H9 (cell line): ENCODE results near the gene ARHGAP15. TPM values are rescaled to one million over a fixed set of nuclear protein-coding genes. Genes with fewer than 3 reads are reported as not detected.

ENCODE experiments used
- DNase-seq: peaks from one replicate; pipeline ENCODE4 v3.0.0-alpha.2; 2017
- H2AFZ ChIP-seq: one replicate; pipeline ENCODE4 v1.6.1; 2013; ENCODE audit warnings: mild to moderate bottlenecking, low read length, control low read depth, moderate library complexity
- H2AK5ac ChIP-seq: 2 replicates; pipeline ENCODE4 v1.6.1; 2013; ENCODE audit warnings: low read length, control low read depth, mixed read lengths; ENCODE audit not compliant: insufficient read length
- H2BK120ac ChIP-seq: one replicate; pipeline ENCODE4 v1.6.1; 2013; ENCODE audit warnings: low read depth, mild to moderate bottlenecking, low read length, control low read depth, inconsistent platforms; ENCODE audit not compliant: poor library complexity, severe bottlenecking
- H2BK12ac ChIP-seq: 2 replicates; pipeline ENCODE4 v1.6.1; 2013; ENCODE audit warnings: low read length, control low read depth, mixed read lengths, low read depth; ENCODE audit not compliant: insufficient read length
- H2BK15ac ChIP-seq: 2 replicates; pipeline ENCODE4 v1.6.1; 2013; ENCODE audit warnings: low read depth, low read length, control low read depth
- H2BK20ac ChIP-seq: one replicate; pipeline ENCODE4 v1.6.1; 2013; ENCODE audit warnings: low read depth, mild to moderate bottlenecking, low read length, control low read depth, inconsistent platforms; ENCODE audit not compliant: poor library complexity, severe bottlenecking
- H2BK5ac ChIP-seq: 2 replicates; pipeline ENCODE4 v1.6.1; 2013; ENCODE audit warnings: low read length, control low read depth, mixed read lengths; ENCODE audit not compliant: insufficient read length
- H3K14ac ChIP-seq: 2 replicates; pipeline ENCODE4 v1.6.1; 2013; ENCODE audit warnings: low read length, control low read depth; ENCODE audit not compliant: insufficient read depth
- H3K18ac ChIP-seq: 2 replicates; pipeline ENCODE4 v1.6.1; 2013; ENCODE audit warnings: low read depth, mild to moderate bottlenecking, mixed read lengths, low read length, control low read depth; ENCODE audit not compliant: insufficient read length
- H3K23ac ChIP-seq: 2 replicates; pipeline ENCODE4 v1.6.1; 2013; ENCODE audit warnings: low read length, control low read depth, mixed read lengths, low read depth; ENCODE audit not compliant: insufficient read length
- H3K23me2 ChIP-seq: 2 replicates; pipeline ENCODE4 v1.6.1; 2013; ENCODE audit warnings: low read depth, mild to moderate bottlenecking, mixed read lengths, low read length, control low read depth; ENCODE audit not compliant: insufficient read length, poor library complexity, severe bottlenecking
- H3K27ac ChIP-seq: 2 replicates; pipeline ENCODE4 v1.5.1; 2013; ENCODE audit warnings: low read length, control low read depth, mixed read lengths, low read depth; ENCODE audit not compliant: insufficient read length
- H3K27me3 ChIP-seq: 2 replicates; pipeline ENCODE4 v1.6.1; 2013; ENCODE audit warnings: low read length, control low read depth, inconsistent platforms; ENCODE audit not compliant: insufficient read depth
- H3K4ac ChIP-seq: 2 replicates; pipeline ENCODE4 v1.6.1; 2013; ENCODE audit warnings: low read depth, mild to moderate bottlenecking, control low read depth, inconsistent platforms, low read length, moderate library complexity
- H3K4me1 ChIP-seq: 2 replicates; pipeline ENCODE4 v1.6.1; 2013; ENCODE audit warnings: low read length, control low read depth, inconsistent platforms; ENCODE audit not compliant: insufficient read depth
- H3K4me2 ChIP-seq: 2 replicates; pipeline ENCODE4 v1.6.1; 2013; ENCODE audit warnings: low read length, control low read depth, mixed read lengths; ENCODE audit not compliant: insufficient read length, insufficient read depth
- H3K56ac ChIP-seq: 2 replicates; pipeline ENCODE4 v1.6.1; 2013; ENCODE audit warnings: low read depth, mild to moderate bottlenecking, mixed read lengths, low read length, control low read depth; ENCODE audit not compliant: insufficient read length
- H3K79me1 ChIP-seq: 2 replicates; pipeline ENCODE4 v1.6.1; 2013; ENCODE audit warnings: low read depth, mild to moderate bottlenecking, moderate library complexity, low read length, control low read depth, inconsistent platforms; ENCODE audit not compliant: insufficient read depth, poor library complexity, severe bottlenecking
- H3K79me2 ChIP-seq: 2 replicates; pipeline ENCODE4 v1.6.1; 2013; ENCODE audit warnings: low read length, control low read depth, inconsistent platforms; ENCODE audit not compliant: insufficient read depth
- H3K9ac ChIP-seq: 2 replicates; pipeline ENCODE4 v1.6.1; 2013; ENCODE audit warnings: low read length, control low read depth, mixed read lengths; ENCODE audit not compliant: insufficient read length; ENCODE audit errors: extremely low read depth
- H3K9me3 ChIP-seq: one replicate; pipeline ENCODE4 v1.6.1; 2013; ENCODE audit warnings: low read depth, low read length, inconsistent platforms; ENCODE audit not compliant: control insufficient read depth
- H3T11ph ChIP-seq: one replicate; pipeline ENCODE4 v1.6.1; 2013; ENCODE audit warnings: mild to moderate bottlenecking, low read length, control low read depth, inconsistent platforms
- H4K20me1 ChIP-seq: one replicate; pipeline ENCODE4 v1.6.1; 2013; ENCODE audit not compliant: control insufficient read depth, insufficient read length, insufficient read depth
- H4K5ac ChIP-seq: 2 replicates; pipeline ENCODE4 v1.6.1; 2013; ENCODE audit warnings: low read depth, mild to moderate bottlenecking, mixed read lengths, low read length, control low read depth; ENCODE audit not compliant: insufficient read length
- H4K8ac ChIP-seq: replicated peaks from 2 replicates; pipeline ENCODE4 v1.6.1; 2013; ENCODE audit warnings: low read length, control low read depth, mixed read lengths, low read depth; ENCODE audit not compliant: insufficient read length
- H4K91ac ChIP-seq: 2 replicates; pipeline ENCODE4 v1.6.1; 2013; ENCODE audit warnings: low read depth, mild to moderate bottlenecking, moderate library complexity, mixed read lengths, low read length, control low read depth; ENCODE audit not compliant: insufficient read length
- H3K27ac Mint-ChIP-seq, 3 experiments: 2 replicates in 2 of 3; 3 replicates in 1 of 3; pipeline ENCODE4 v1.8.0; 2020 to 2021; ENCODE audit warnings: mixed read lengths in 3 of 3, mild to moderate bottlenecking in 1 of 3, moderate library complexity in 1 of 3
- H3K27me3 Mint-ChIP-seq: 2 replicates; pipeline ENCODE4 v1.8.0; 2021; ENCODE audit warnings: low read depth, mild to moderate bottlenecking, moderate library complexity, mixed read lengths
- H3K36me3 Mint-ChIP-seq, 3 experiments: 2 replicates in 2 of 3; 3 replicates in 1 of 3; pipeline ENCODE4 v1.8.0; 2020 to 2021; ENCODE audit warnings: low read depth in 3 of 3, mixed read lengths in 3 of 3; ENCODE audit not compliant: insufficient read depth in 1 of 3
- H3K4me1 Mint-ChIP-seq, 2 experiments: 2 replicates each; pipeline ENCODE4 v1.8.0; 2020; ENCODE audit warnings: mixed read lengths in 2 of 2
- H3K4me3 Mint-ChIP-seq, 2 experiments: 2 replicates in 1 of 2; 3 replicates in 1 of 2; pipeline ENCODE4 v1.8.0; 2020 to 2021; ENCODE audit warnings: mild to moderate bottlenecking in 2 of 2, mixed read lengths in 2 of 2, moderate library complexity in 1 of 2
- H3K9me3 Mint-ChIP-seq, 2 experiments: 2 replicates in 1 of 2; 3 replicates in 1 of 2; pipeline ENCODE4 v1.8.0; 2020; ENCODE audit warnings: mild to moderate bottlenecking in 2 of 2, mixed read lengths in 2 of 2, moderate library complexity in 1 of 2
- WGBS: extraction: QIAGEN DNeasy Blood & Tissue Kit; methylation state at CpG from one replicate; pipeline ENCODE4 v1.1.7; 2013; ENCODE audit warnings: missing lambda C conversion rate, low lambda C conversion rate, mixed read lengths; ENCODE audit not compliant: insufficient read length; ENCODE audit errors: extremely low coverage; 5-methylcytosine and 5-hydroxymethylcytosine counted together
- total RNA-seq: library from RNA; stranded (reverse); gene quantifications from 2 replicates; pipeline ENCODE4 v1.2.1, GENCODE V29; 2021
- TF ChIP-seq, protein P1 (sequence below): fragments of 200-600 bp; sonication (generic); conservative IDR thresholded peaks from 3 replicates; pipeline ENCODE4 v1.8.0; 2021; ENCODE audit warnings: antibody characterized with exemption, mild to moderate bottlenecking

ARHGAP15 gene
- total RNA-seq, 1 experiment from 2014 or later = not detected

- Mint-ChIP-seq H3K27me3 (no peaks in the 10 kb centered on the region), H3K36me3 (no peaks in the 10 kb centered on the region), H3K4me3 (no peak overlapping the region), H3K9me3 (no peaks in the 10 kb centered on the region), H3K27ac (no peak overlapping the region), H3K4me1 (peaks cover 15 to 19% of the 10 kb centered on the region in 2 experiments)
- H2BK5ac ChIP-seq = no peak overlapping the region
- H3K14ac ChIP-seq = no peak overlapping the region
- H3K4ac ChIP-seq = no peak overlapping the region
- no peak overlapping the region for H4K8ac ChIP-seq
- no peaks in the 10 kb centered on the region for H3K27me3 ChIP-seq
- H2BK15ac ChIP-seq = no peak overlapping the region
- H2BK12ac ChIP-seq = no peak overlapping the region
- H3K4me1 ChIP-seq = no peaks in the 10 kb centered on the region; the same call in 1 of the 2 replicates
- no peak overlapping the region for H2AFZ ChIP-seq
- H2AK5ac ChIP-seq = no peak overlapping the region
- no peak overlapping the region for H4K5ac ChIP-seq
- H3K56ac ChIP-seq = no peak overlapping the region
- H2BK120ac ChIP-seq = no peak overlapping the region
- no peak overlapping the region for H3K23ac ChIP-seq
- DNase-seq = no peak
- no peak overlapping the region for H3K4me2 ChIP-seq
- H4K91ac ChIP-seq = no peak overlapping the region
- H3K9me3 ChIP-seq = no peaks in the 10 kb centered on the region
- no peak overlapping the region for H3K9ac ChIP-seq
- H4K20me1 ChIP-seq = no peaks in the 10 kb centered on the region
- TF ChIP-seq, protein P1, sequence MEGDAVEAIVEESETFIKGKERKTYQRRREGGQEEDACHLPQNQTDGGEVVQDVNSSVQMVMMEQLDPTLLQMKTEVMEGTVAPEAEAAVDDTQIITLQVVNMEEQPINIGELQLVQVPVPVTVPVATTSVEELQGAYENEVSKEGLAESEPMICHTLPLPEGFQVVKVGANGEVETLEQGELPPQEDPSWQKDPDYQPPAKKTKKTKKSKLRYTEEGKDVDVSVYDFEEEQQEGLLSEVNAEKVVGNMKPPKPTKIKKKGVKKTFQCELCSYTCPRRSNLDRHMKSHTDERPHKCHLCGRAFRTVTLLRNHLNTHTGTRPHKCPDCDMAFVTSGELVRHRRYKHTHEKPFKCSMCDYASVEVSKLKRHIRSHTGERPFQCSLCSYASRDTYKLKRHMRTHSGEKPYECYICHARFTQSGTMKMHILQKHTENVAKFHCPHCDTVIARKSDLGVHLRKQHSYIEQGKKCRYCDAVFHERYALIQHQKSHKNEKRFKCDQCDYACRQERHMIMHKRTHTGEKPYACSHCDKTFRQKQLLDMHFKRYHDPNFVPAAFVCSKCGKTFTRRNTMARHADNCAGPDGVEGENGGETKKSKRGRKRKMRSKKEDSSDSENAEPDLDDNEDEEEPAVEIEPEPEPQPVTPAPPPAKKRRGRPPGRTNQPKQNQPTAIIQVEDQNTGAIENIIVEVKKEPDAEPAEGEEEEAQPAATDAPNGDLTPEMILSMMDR = no peak
- WGBS = no CpG with 5 or more reads among the region's 5 CpGs
- H3K27ac ChIP-seq = no peak overlapping the region
- no peaks in the 10 kb centered on the region for H3K79me1 ChIP-seq
- H3T11ph ChIP-seq = no peak overlapping the region
- no peaks in the 10 kb centered on the region for H3K23me2 ChIP-seq
- H2BK20ac ChIP-seq = no peak overlapping the region
- H3K18ac ChIP-seq = no peak overlapping the region
- H3K79me2 ChIP-seq = no peaks in the 10 kb centered on the region
Observed at GRCh38 chr2:143742581-143742980, 613.4 kb downstream of the ARHGAP15 start.
